Progenitor cell of endocrine pancreas (in vitro differentiated cells): Measurements from ENCODE around the gene DDX54. TPM values are rescaled to one million over a fixed set of nuclear protein-coding genes. Genes with fewer than 3 reads are reported as not detected.

Experiments
- DNase-seq: peaks from one replicate; pipeline ENCODE4 v3.0.0; 2021; ENCODE audit warnings: low spot score; ENCODE audit not compliant: unreplicated experiment
- H3K27ac Mint-ChIP-seq: 2 replicates; pipeline ENCODE4 v1.8.0; 2021; ENCODE audit warnings: mild to moderate bottlenecking, moderate library complexity, mixed read lengths
- H3K27me3 Mint-ChIP-seq: 2 replicates; pipeline ENCODE4 v1.8.0; 2021; ENCODE audit warnings: mixed read lengths
- H3K36me3 Mint-ChIP-seq: 2 replicates; pipeline ENCODE4 v1.8.0; 2022; ENCODE audit warnings: mixed read lengths; ENCODE audit not compliant: insufficient read depth
- H3K4me1 Mint-ChIP-seq: 2 replicates; pipeline ENCODE4 v1.8.0; 2021; ENCODE audit warnings: low read depth, mixed read lengths
- H3K4me3 Mint-ChIP-seq: 2 replicates; pipeline ENCODE4 v1.8.0; 2021; ENCODE audit warnings: low read depth, mild to moderate bottlenecking, moderate library complexity, mixed read lengths
- H3K9me3 Mint-ChIP-seq: 2 replicates; pipeline ENCODE4 v1.8.0; 2021; ENCODE audit warnings: low read depth, mixed read lengths
- total RNA-seq: library from RNA; stranded (reverse); gene quantifications from 2 replicates; pipeline ENCODE4 v1.2.1, GENCODE V29; 2021
- TF ChIP-seq, protein P1 (sequence below): fragments of 200-600 bp; sonication (generic); IDR thresholded peaks from one replicate; pipeline ENCODE4 v1.5.0; 2021; ENCODE audit warnings: antibody characterized with exemption, mild to moderate bottlenecking; ENCODE audit not compliant: unreplicated experiment

DDX54 gene
- total RNA-seq, 1 donor from 2014 or later, result 61.5 TPM

- Mint-ChIP-seq H3K27ac (no peak overlapping the region), H3K36me3 (peaks cover 24% of the 10 kb centered on the region), H3K4me1 (no peaks in the 10 kb centered on the region), H3K9me3 (no peaks in the 10 kb centered on the region), H3K27me3 (no peaks in the 10 kb centered on the region), H3K4me3 (no peak overlapping the region)
- TF ChIP-seq, protein P1, sequence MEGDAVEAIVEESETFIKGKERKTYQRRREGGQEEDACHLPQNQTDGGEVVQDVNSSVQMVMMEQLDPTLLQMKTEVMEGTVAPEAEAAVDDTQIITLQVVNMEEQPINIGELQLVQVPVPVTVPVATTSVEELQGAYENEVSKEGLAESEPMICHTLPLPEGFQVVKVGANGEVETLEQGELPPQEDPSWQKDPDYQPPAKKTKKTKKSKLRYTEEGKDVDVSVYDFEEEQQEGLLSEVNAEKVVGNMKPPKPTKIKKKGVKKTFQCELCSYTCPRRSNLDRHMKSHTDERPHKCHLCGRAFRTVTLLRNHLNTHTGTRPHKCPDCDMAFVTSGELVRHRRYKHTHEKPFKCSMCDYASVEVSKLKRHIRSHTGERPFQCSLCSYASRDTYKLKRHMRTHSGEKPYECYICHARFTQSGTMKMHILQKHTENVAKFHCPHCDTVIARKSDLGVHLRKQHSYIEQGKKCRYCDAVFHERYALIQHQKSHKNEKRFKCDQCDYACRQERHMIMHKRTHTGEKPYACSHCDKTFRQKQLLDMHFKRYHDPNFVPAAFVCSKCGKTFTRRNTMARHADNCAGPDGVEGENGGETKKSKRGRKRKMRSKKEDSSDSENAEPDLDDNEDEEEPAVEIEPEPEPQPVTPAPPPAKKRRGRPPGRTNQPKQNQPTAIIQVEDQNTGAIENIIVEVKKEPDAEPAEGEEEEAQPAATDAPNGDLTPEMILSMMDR, result no peak
- no peak for DNase-seq
Observed at GRCh38 chr12:113171543-113171942, 13.7 kb downstream of the DDX54 start.

DNA sequence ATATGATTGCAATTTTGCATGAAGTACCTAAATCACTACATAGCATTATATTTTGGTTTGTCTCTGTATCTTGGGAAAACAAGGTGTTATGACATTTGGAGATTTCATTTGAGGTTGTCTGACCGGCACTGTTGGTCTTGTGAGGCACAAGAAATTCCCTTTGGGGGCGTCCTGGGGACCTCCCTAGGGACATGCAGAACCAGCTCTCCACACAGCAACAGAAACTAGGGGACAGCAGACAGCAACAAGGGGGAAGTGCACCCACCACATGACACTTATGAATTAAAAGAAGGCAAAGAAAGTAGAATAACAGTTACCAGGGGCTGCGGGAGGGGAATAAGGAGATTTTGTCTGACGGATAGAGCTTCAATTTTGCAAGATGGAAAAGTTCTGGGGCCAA, 14.4 kb downstream of the DDX54 start:
- DNase-seq, result no peak
- Mint-ChIP-seq H3K27me3 (no peaks in the 10 kb centered on the region), H3K4me1 (no peaks in the 10 kb centered on the region), H3K36me3 (peaks cover 22% of the 10 kb centered on the region), H3K27ac (no peak overlapping the region), H3K9me3 (no peaks in the 10 kb centered on the region), H3K4me3 (no peak overlapping the region)
- TF ChIP-seq, protein P1, result no peak

GRCh38 chr12:113170457-113170856, 14.8 kb downstream of the DDX54 start:
- H3K27me3 Mint-ChIP-seq, result no peaks in the 10 kb centered on the region
- TF ChIP-seq, protein P1, result no peak

DNA sequence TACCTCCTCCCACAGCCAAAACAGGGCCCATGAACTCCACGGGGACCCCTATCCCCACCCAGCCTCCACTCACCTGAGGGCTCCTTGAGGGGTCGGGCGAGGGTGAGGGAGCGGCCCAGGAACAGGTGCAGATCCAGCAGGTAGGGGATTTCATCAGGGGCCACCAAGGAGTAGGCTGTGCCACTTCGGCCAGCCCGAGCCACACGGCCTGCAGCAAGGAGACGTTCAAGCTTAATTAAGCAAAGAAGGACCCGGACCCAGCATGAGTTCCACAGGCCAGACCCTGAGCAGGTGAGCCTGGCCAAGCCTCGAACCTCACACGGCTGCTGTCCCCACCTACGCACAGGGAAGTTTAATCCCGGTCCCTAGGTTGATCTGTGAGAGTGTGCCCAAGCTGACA, 15.6 kb downstream of the DDX54 start:
- DNase-seq, result no peak
- H3K36me3 Mint-ChIP-seq, result peaks cover 20% of the 10 kb centered on the region
- TF ChIP-seq, protein P1, result no peak
- no peaks in the 10 kb centered on the region for H3K4me1 Mint-ChIP-seq
- H3K27ac Mint-ChIP-seq, result no peak overlapping the region
- H3K27me3 Mint-ChIP-seq, result no peaks in the 10 kb centered on the region
- H3K4me3 Mint-ChIP-seq, result no peak overlapping the region
- H3K9me3 Mint-ChIP-seq, result no peaks in the 10 kb centered on the region

More at GRCh38 chr12:113170457-113170856, 14.8 kb downstream of the DDX54 start:
- Mint-ChIP-seq H3K4me3 (no peak overlapping the region), H3K9me3 (no peaks in the 10 kb centered on the region), H3K36me3 (peaks cover 22% of the 10 kb centered on the region), H3K27ac (no peak overlapping the region), H3K4me1 (no peaks in the 10 kb centered on the region)
- DNase-seq, result no peak

- TF ChIP-seq, protein P1, result no peak
- H3K27me3 Mint-ChIP-seq, result no peaks in the 10 kb centered on the region
- H3K9me3 Mint-ChIP-seq, result no peaks in the 10 kb centered on the region
- peaks cover 16% of the 10 kb centered on the region for H3K36me3 Mint-ChIP-seq
- H3K4me3 Mint-ChIP-seq, result no peak overlapping the region
- H3K27ac Mint-ChIP-seq, result no peak overlapping the region
- H3K4me1 Mint-ChIP-seq, result no peaks in the 10 kb centered on the region
- no peak for DNase-seq
Observed at GRCh38 chr12:113167868-113168267, 17.4 kb downstream of the DDX54 start.
